ENCODE measurements around the gene PRPF38B. TPM values are rescaled to one million over a fixed set of nuclear protein-coding genes. Genes with fewer than 3 reads are reported as not detected.

PRPF38B gene
- total RNA-seq, result 7.3 TPM

GRCh38 chr1:108691942-108692723, at the start of gene PRPF38B:
Gene PRPF38B (plus strand): TSS chr1:108692310. CDS start chr1:108692592, 282 bp downstream.
- Histone ChIP-seq H3K4me3 (ENCODE audit: low read length in 3 of 3) (peak within 1 kb of the TSS; percentile 75 to 96 (median 84)), H3K27ac (ENCODE audit: low read depth, low read length) (peak within 1 kb of the TSS; percentile 93), H3K9me3 (ENCODE audit: control insufficient read depth in 3 of 3, low read length in 3 of 3) (no peaks in the 10 kb centered on the region), H3K9ac (ENCODE audit: low read depth in 1 of 3, low read length in 3 of 3) (peak within 1 kb of the TSS; percentile 85 to 99 (median 92)), H3K4me1 (ENCODE audit: control insufficient read depth in 3 of 3, insufficient read depth in 3 of 3, low read length in 3 of 3) (peaks cover 5 to 33% (median 18%) of the 10 kb centered on the region in 3 donors), H3K27me3 (ENCODE audit: control insufficient read depth in 3 of 3, insufficient read depth in 3 of 3, low read length in 3 of 3) (no peaks in the 10 kb centered on the region), H3K36me3 (ENCODE audit: control insufficient read depth in 3 of 3, insufficient read depth in 3 of 3, low read length in 3 of 3) (peaks cover 8 to 13% (median 11%) of the 10 kb centered on the region in 3 donors)

GRCh38 chr1:108643492-108644335, 48.4 kb upstream of the PRPF38B start:
- no peak overlapping the region for H3K27ac ChIP-seq (ENCODE audit: low read depth, low read length)
- H3K36me3 ChIP-seq (ENCODE audit: control insufficient read depth in 3 of 3, insufficient read depth in 3 of 3, low read length in 3 of 3), result no peaks in the 10 kb centered on the region
- no peaks in the 10 kb centered on the region for H3K27me3 ChIP-seq (ENCODE audit: control insufficient read depth in 3 of 3, insufficient read depth in 3 of 3, low read length in 3 of 3)
- no peak overlapping the region for H3K9ac ChIP-seq (ENCODE audit: low read depth in 1 of 3, low read length in 3 of 3)
- H3K4me1 ChIP-seq (ENCODE audit: control insufficient read depth in 3 of 3, insufficient read depth in 3 of 3, low read length in 3 of 3), result peaks cover 0 to 3% (median 0%) of the 10 kb centered on the region in 3 donors
- no peak overlapping the region for H3K4me3 ChIP-seq (ENCODE audit: low read length in 3 of 3)
- H3K9me3 ChIP-seq (ENCODE audit: control insufficient read depth in 3 of 3, low read length in 3 of 3), result no peaks in the 10 kb centered on the region

- no peak overlapping the region for H3K27ac ChIP-seq (ENCODE audit: low read depth, low read length)
- no peak overlapping the region for H3K4me3 ChIP-seq (ENCODE audit: low read length in 3 of 3)
- no peak overlapping the region for H3K9ac ChIP-seq (ENCODE audit: low read depth in 1 of 3, low read length in 3 of 3)
- H3K9me3 ChIP-seq (ENCODE audit: control insufficient read depth in 3 of 3, low read length in 3 of 3), result no peaks in the 10 kb centered on the region
- H3K36me3 ChIP-seq (ENCODE audit: control insufficient read depth in 3 of 3, insufficient read depth in 3 of 3, low read length in 3 of 3), result no peaks in the 10 kb centered on the region
- H3K27me3 ChIP-seq (ENCODE audit: control insufficient read depth in 3 of 3, insufficient read depth in 3 of 3, low read length in 3 of 3), result no peaks in the 10 kb centered on the region
- peaks cover 0 to 3% (median 0%) of the 10 kb centered on the region in 3 donors for H3K4me1 ChIP-seq (ENCODE audit: control insufficient read depth in 3 of 3, insufficient read depth in 3 of 3, low read length in 3 of 3)
Measured at GRCh38 chr1:108644984-108645383, 47.1 kb upstream of the PRPF38B start.

DNA sequence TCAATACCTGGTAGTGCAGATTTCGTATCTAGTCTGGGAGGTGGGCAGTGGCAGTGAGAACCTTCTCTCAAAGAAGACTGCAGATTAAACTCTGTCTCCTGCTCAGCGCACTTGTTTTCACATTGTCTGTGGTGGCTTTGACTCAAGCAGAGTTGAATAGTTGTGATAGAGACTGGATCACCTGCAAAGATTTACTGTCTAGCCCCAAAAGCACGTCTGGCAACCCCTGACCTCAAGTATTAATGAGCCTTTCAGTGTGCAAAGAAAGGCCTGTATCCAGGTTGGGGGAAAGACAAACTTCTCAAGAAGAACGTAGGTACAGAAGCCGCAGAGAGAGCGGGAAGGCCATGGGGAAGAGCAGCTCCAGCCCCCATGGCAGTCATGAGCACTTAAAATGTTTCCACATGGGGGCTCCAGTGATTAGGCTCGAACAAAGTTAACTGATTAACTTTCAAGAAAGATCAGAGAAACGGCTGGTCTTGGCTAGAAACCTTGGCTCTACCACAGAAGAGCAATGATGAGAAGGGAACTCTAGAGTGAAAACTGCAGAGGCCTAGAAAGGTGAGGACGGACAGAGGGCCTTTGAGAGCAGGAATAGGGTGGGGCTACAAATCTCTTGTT, 46.4 kb upstream of the PRPF38B start:
- Histone ChIP-seq H3K9me3 (ENCODE audit: control insufficient read depth in 3 of 3, low read length in 3 of 3) (no peaks in the 10 kb centered on the region), H3K4me1 (ENCODE audit: control insufficient read depth in 3 of 3, insufficient read depth in 3 of 3, low read length in 3 of 3) (peaks cover 0 to 3% (median 0%) of the 10 kb centered on the region in 3 donors), H3K36me3 (ENCODE audit: control insufficient read depth in 3 of 3, insufficient read depth in 3 of 3, low read length in 3 of 3) (peaks cover 0 to 3% (median 0%) of the 10 kb centered on the region in 3 donors), H3K27ac (ENCODE audit: low read depth, low read length) (peak overlapping the region; percentile 72), H3K4me3 (ENCODE audit: low read length in 3 of 3) (no peak overlapping the region), H3K9ac (ENCODE audit: low read depth in 1 of 3, low read length in 3 of 3) (no peak overlapping the region), H3K27me3 (ENCODE audit: control insufficient read depth in 3 of 3, insufficient read depth in 3 of 3, low read length in 3 of 3) (no peaks in the 10 kb centered on the region)

GRCh38 chr1:108646265-108646647, 45.9 kb upstream of the PRPF38B start:
- peaks cover 0 to 4% (median 0%) of the 10 kb centered on the region in 3 donors for H3K36me3 ChIP-seq (ENCODE audit: control insufficient read depth in 3 of 3, insufficient read depth in 3 of 3, low read length in 3 of 3)
- H3K9ac ChIP-seq (ENCODE audit: low read depth in 1 of 3, low read length in 3 of 3), result no peak overlapping the region
- peaks cover 0 to 3% (median 0%) of the 10 kb centered on the region in 3 donors for H3K4me1 ChIP-seq (ENCODE audit: control insufficient read depth in 3 of 3, insufficient read depth in 3 of 3, low read length in 3 of 3)
- H3K9me3 ChIP-seq (ENCODE audit: control insufficient read depth in 3 of 3, low read length in 3 of 3), result no peaks in the 10 kb centered on the region
- no peak overlapping the region for H3K4me3 ChIP-seq (ENCODE audit: low read length in 3 of 3)
- H3K27me3 ChIP-seq (ENCODE audit: control insufficient read depth in 3 of 3, insufficient read depth in 3 of 3, low read length in 3 of 3), result no peaks in the 10 kb centered on the region
- peak overlapping the region; percentile 72 for H3K27ac ChIP-seq (ENCODE audit: low read depth, low read length)

DNA sequence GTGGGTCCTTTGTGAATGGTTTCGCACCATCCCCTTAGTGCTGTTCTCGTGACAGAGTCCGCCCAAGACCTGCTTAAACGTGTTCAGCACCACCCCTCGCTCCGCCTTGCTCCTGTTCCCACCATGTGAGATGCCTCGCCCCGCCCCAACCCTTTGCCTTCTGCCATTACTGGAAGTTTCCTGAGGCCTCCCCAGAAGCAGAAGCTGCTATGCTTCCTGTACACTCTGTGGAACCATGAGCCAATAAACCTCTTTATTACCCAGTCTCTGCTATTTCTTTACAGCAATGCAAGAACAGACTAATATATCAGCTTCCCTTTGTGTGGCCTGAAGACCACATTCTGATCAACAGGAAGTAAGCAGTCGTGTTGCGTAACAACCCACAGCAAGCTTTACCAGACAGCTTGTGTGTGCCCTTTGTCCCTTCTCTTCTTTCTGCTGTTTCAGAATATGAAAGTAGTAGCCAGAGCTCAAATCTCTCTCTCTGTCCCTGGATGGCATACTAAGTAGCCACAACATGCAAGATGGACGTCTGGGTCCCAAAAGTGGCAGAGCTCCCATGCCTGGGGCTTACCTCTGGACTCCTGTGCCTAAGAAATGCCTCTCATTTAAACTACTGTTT, 45.4 kb upstream of the PRPF38B start:
- Histone ChIP-seq H3K9ac (ENCODE audit: low read depth in 1 of 3, low read length in 3 of 3) (no peak overlapping the region), H3K27me3 (ENCODE audit: control insufficient read depth in 3 of 3, insufficient read depth in 3 of 3, low read length in 3 of 3) (no peaks in the 10 kb centered on the region), H3K4me1 (ENCODE audit: control insufficient read depth in 3 of 3, insufficient read depth in 3 of 3, low read length in 3 of 3) (peaks cover 0 to 3% (median 0%) of the 10 kb centered on the region in 3 donors), H3K27ac (ENCODE audit: low read depth, low read length) (peak overlapping the region; percentile 72), H3K36me3 (ENCODE audit: control insufficient read depth in 3 of 3, insufficient read depth in 3 of 3, low read length in 3 of 3) (peaks cover 0 to 4% (median 0%) of the 10 kb centered on the region in 3 donors), H3K4me3 (ENCODE audit: low read length in 3 of 3) (no peak overlapping the region), H3K9me3 (ENCODE audit: control insufficient read depth in 3 of 3, low read length in 3 of 3) (peaks cover 0 to under 1% (median 0%) of the 10 kb centered on the region in 3 donors)

GRCh38 chr1:108653431-108654105, 38.5 kb upstream of the PRPF38B start:
- no peaks in the 10 kb centered on the region for H3K4me1 ChIP-seq (ENCODE audit: control insufficient read depth in 3 of 3, insufficient read depth in 3 of 3, low read length in 3 of 3)
- no peak overlapping the region for H3K27ac ChIP-seq (ENCODE audit: low read depth, low read length)
- H3K9ac ChIP-seq (ENCODE audit: low read depth in 1 of 3, low read length in 3 of 3), result no peak overlapping the region
- peaks cover 0 to 4% (median 0%) of the 10 kb centered on the region in 3 donors for H3K9me3 ChIP-seq (ENCODE audit: control insufficient read depth in 3 of 3, low read length in 3 of 3)
- no peaks in the 10 kb centered on the region for H3K27me3 ChIP-seq (ENCODE audit: control insufficient read depth in 3 of 3, insufficient read depth in 3 of 3, low read length in 3 of 3)
- H3K36me3 ChIP-seq (ENCODE audit: control insufficient read depth in 3 of 3, insufficient read depth in 3 of 3, low read length in 3 of 3), result peaks cover 0 to 4% (median 0%) of the 10 kb centered on the region in 3 donors
- no peak overlapping the region for H3K4me3 ChIP-seq (ENCODE audit: low read length in 3 of 3)

DNA sequence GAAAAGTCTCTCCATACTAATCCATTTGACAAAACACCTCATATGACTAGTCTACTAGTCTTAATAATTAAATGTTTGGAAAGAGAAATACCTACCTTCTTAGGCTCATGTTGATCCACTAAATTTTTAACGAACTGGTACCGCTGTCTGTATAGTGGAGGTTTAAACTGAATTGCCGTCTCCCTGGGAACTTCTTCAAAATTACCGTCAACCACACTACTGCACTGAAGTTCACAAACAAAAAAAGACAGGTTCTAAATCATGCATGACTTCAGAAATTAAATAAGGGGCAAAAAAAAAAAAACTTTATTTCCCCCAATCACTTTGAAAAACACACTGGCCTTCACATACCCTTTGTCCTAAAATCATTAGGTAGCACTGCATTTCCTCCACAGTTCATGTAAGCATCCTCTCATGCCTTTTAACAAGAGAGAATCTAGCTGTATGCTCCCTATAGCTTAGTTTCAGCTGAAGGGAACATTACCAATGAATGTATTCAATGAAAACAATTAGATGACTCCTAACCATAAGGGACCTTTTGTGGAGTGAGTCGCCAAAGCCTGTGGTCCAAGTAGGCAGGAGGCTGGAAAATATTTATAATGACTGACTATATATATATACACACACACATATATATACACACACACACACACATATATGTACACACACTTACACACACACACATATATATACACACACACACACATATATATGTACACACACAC, 34.6 kb upstream of the PRPF38B start:
- no peaks in the 10 kb centered on the region for H3K9me3 ChIP-seq (ENCODE audit: control insufficient read depth in 3 of 3, low read length in 3 of 3)
- no peaks in the 10 kb centered on the region for H3K27me3 ChIP-seq (ENCODE audit: control insufficient read depth in 3 of 3, insufficient read depth in 3 of 3, low read length in 3 of 3)
- no peaks in the 10 kb centered on the region for H3K36me3 ChIP-seq (ENCODE audit: control insufficient read depth in 3 of 3, insufficient read depth in 3 of 3, low read length in 3 of 3)
- H3K27ac ChIP-seq (ENCODE audit: low read depth, low read length), result no peak overlapping the region
- peaks cover 0 to 7% (median 3%) of the 10 kb centered on the region in 3 donors for H3K4me1 ChIP-seq (ENCODE audit: control insufficient read depth in 3 of 3, insufficient read depth in 3 of 3, low read length in 3 of 3)
- H3K4me3 ChIP-seq (ENCODE audit: low read length in 3 of 3), result no peak overlapping the region
- H3K9ac ChIP-seq (ENCODE audit: low read depth in 1 of 3, low read length in 3 of 3), result no peak overlapping the region

Data from skeletal muscle tissue (tissue), 4 donors.